HG02642 (cell line): ENCODE results near the gene FATE1.
"Not testable (repeated sequence)": the region's sequence is repeated elsewhere in the genome, so short reads cannot be mapped to it uniquely, and the experiment has no call there.

Experiments used
- ATAC-seq: cut with Tn5 transposase; IDR thresholded peaks from one replicate; pipeline ENCODE4 v1.9.1; 2021; ENCODE audit warnings: mild to moderate bottlenecking; ENCODE audit not compliant: unreplicated experiment, poor library complexity

FATE1 gene

GRCh38 chrX:151715752-151716151 lies at the start of gene FATE1:
FATE1 (plus strand) TSS chrX:151716035; CDS start chrX:151716120, 85 bp downstream.
- ATAC-seq: no peak

GRCh38 chrX:151675121-151675746 lies 40.6 kb upstream of the FATE1 start:
- ATAC-seq: no peak

GRCh38 chrX:151676196-151676595 lies 39.6 kb upstream of the FATE1 start:
- ATAC-seq: no peak

- no peak for ATAC-seq
Observed at GRCh38 chrX:151679798-151680402, 35.9 kb upstream of the FATE1 start.

GRCh38 chrX:151680805-151681204 lies 35.0 kb upstream of the FATE1 start:
- ATAC-seq: peak; percentile 82

- no peak for ATAC-seq
Observed at GRCh38 chrX:151687635-151688034, 28.2 kb upstream of the FATE1 start.

- ATAC-seq: no peak
Observed at GRCh38 chrX:151688695-151689094, 27.1 kb upstream of the FATE1 start.

- no peak for ATAC-seq
Observed at GRCh38 chrX:151692825-151693224, 23.0 kb upstream of the FATE1 start.

- ATAC-seq: no peak
Observed at GRCh38 chrX:151694121-151694520, 21.7 kb upstream of the FATE1 start.

GRCh38 chrX:151694661-151695582 lies 20.9 kb upstream of the FATE1 start, which contains the start of gene PRRG3:
PRRG3 (plus strand) TSS chrX:151695458; CDS start chrX:151698815, 3,357 bp downstream.
- no peak for ATAC-seq

- no peak for ATAC-seq
Observed at GRCh38 chrX:151695583-151696340, 20.1 kb upstream of the FATE1 start.

GRCh38 chrX:151697082-151697481 lies 18.8 kb upstream of the FATE1 start:
- not testable (repeated sequence) for ATAC-seq

- ATAC-seq: no peak
Observed at GRCh38 chrX:151697522-151697921, 18.3 kb upstream of the FATE1 start.

GRCh38 chrX:151698485-151698884 lies 17.4 kb upstream of the FATE1 start:
- no peak for ATAC-seq

- ATAC-seq: no peak
Observed at GRCh38 chrX:151699746-151700145, 16.1 kb upstream of the FATE1 start.

- ATAC-seq: no peak
Observed at GRCh38 chrX:151700581-151700980, 15.3 kb upstream of the FATE1 start.

GRCh38 chrX:151701071-151701470 lies 14.8 kb upstream of the FATE1 start:
- ATAC-seq: no peak

- ATAC-seq: no peak
Observed at GRCh38 chrX:151701531-151701930, 14.3 kb upstream of the FATE1 start.

GRCh38 chrX:151702026-151702714 lies 13.7 kb upstream of the FATE1 start:
- ATAC-seq: no peak
